Mucosa of descending colon (tissue), 3 donors: Measurements from ENCODE around the gene KCNG2. TPM values are rescaled to one million over a fixed set of nuclear protein-coding genes. Genes with fewer than 3 reads are reported as not detected.

Experiments
- ATAC-seq: fragments of 200-7000 bp; cut with Tn5 transposase; one replicate; pipeline ENCODE4 v1.9.1; 2020; ENCODE audit warnings: mild to moderate bottlenecking, moderate library complexity
- DNase-seq, 3 donors: peaks; one replicate each; pipeline ENCODE4 v3.0.0-alpha.2; 2020
- H3K36me3 ChIP-seq: fragments of 200-600 bp; one replicate; pipeline ENCODE4 v1.8.0; 2021; ENCODE audit warnings: low read depth, mild to moderate bottlenecking
- H3K4me1 ChIP-seq: fragments of 200-600 bp; one replicate; pipeline ENCODE4 v1.8.0; 2021; ENCODE audit warnings: low read depth, mild to moderate bottlenecking
- H3K4me3 ChIP-seq: fragments of 200-600 bp; one replicate; pipeline ENCODE4 v1.8.0; 2021; ENCODE audit warnings: mild to moderate bottlenecking
- H3K9me3 ChIP-seq: fragments of 200-600 bp; one replicate; pipeline ENCODE4 v1.8.0; 2021; ENCODE audit warnings: mild to moderate bottlenecking
- CTCF ChIP-seq: fragments of 200-600 bp; IDR thresholded peaks from one replicate; pipeline ENCODE4 v1.8.0; 2022; ENCODE audit warnings: antibody characterized with exemption, mild to moderate bottlenecking
- intact Hi-C, 2 donors: fragments of 100-400 bp; cut with DNase I in 1 of 2; cut with micrococcal nuclease in 1 of 2; formaldehyde crosslinking; loops; one replicate each; pipeline versions ENCODE4 v1.11.0 to v1.11.1; 2022; cut with DNase I, micrococcal nuclease
- total RNA-seq, 3 donors: library from RNA; stranded (reverse); fragmentation: NEBNext Ultra II Directional in 2 of 3; extraction: Animal tissue kit (Norgen Biotek cat#: 25700) in 2 of 3; gene quantifications; one replicate each; pipeline versions ENCODE4 v1.2.1 to v1.2.4, GENCODE V29; 2021 to 2023
- donor health status: DM: no; HTN: no; CAD: no; lungs with moderate emphysema.
- donor health status: DM: no; HTN: no; CAD: no.
- donor health status: DM: no; HTN: yes; CAD: no.

Gene KCNG2
- total RNA-seq, 3 donors from 2014 or later = 0.19 TPM; not detected in 2

GRCh38 chr18:79804130-79804787, 6.5 kb downstream of the KCNG2 start:
- Histone ChIP-seq H3K9me3 (no peaks in the 10 kb centered on the region), H3K4me1 (peaks cover under 1% of the 10 kb centered on the region), H3K36me3 (no peaks in the 10 kb centered on the region), H3K4me3 (no peak overlapping the region)
- intact Hi-C loops = loop anchor here in 1 of 2 donors (10.0 kb wide), 1 partner anchor 61 kb away; no protein-coding TSS in a partner anchor
- no peak for ATAC-seq
- DNase-seq = no peak
- no peak for TF ChIP-seq CTCF

DNA sequence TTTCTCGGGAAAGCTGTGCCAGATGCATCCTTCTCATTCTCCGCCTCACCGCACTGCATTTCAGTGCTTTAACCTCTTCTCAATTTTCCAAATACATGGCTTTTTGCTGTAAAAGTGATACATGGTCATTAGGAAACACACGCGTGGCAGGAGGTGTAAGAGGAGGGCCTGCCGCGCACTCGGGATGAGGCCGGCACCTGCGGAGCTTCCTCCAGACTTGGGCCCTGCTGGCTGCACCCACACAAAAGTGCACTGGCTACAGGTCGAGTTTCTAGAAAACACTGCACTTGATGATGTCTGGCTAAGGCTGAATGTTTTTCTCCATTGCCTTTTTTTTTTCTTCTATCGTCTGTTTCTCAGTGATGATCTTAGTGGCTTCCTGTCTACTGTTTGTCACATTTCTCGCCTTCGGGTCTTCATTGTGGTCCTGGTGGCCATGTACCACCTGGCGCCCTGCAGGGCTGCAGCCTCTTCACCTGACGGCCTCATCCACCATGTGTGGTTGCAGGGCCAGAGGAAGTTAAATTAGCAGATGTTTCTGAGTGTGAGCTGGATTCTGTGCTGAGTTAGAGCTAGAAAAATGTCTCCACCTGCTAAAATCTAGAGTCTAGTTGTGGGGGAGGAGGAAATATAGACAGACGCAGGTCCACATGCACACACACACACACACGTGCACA, 7.6 kb downstream of the KCNG2 start:
- intact Hi-C loops = loop anchor here in 1 of 2 donors (10.0 kb wide), 1 partner anchor 59 kb away; no protein-coding TSS in a partner anchor

GRCh38 chr18:79805926-79806487, 8.3 kb downstream of the KCNG2 start:
- Histone ChIP-seq H3K4me1 (no peaks in the 10 kb centered on the region), H3K36me3 (no peaks in the 10 kb centered on the region), H3K9me3 (no peaks in the 10 kb centered on the region), H3K4me3 (no peak overlapping the region)
- DNase-seq (no peak), ATAC-seq (no peak)
- no peak for TF ChIP-seq CTCF
- intact Hi-C loops = loop anchor here in 1 of 2 donors (10.0 kb wide), 1 partner anchor 59 kb away; no protein-coding TSS in a partner anchor

More for the DNA sequence above, 7.6 kb downstream of the KCNG2 start:
- Histone ChIP-seq H3K36me3 (no peaks in the 10 kb centered on the region), H3K4me1 (no peaks in the 10 kb centered on the region), H3K4me3 (no peak overlapping the region), H3K9me3 (no peaks in the 10 kb centered on the region)
- no peak for TF ChIP-seq CTCF
- DNase-seq (no peak), ATAC-seq (no peak)

GRCh38 chr18:79806976-79807841, 9.5 kb downstream of the KCNG2 start:
- no peaks in the 10 kb centered on the region for H3K36me3 ChIP-seq
- no peak for DNase-seq
- H3K9me3 ChIP-seq = no peaks in the 10 kb centered on the region
- no peak for TF ChIP-seq CTCF
- no peak overlapping the region for H3K4me3 ChIP-seq
- no peak for ATAC-seq
- intact Hi-C loops = loop anchor here in 1 of 2 donors (10.0 kb wide), 1 partner anchor 58 kb away; no protein-coding TSS in a partner anchor
- H3K4me1 ChIP-seq = no peaks in the 10 kb centered on the region
